SK-N-SH (cell line): ENCODE results near the gene KIF6. TPM values are rescaled to one million over a fixed set of nuclear protein-coding genes. Genes with fewer than 3 reads are reported as not detected.

ENCODE experiments used
- CTCF ChIA-PET: fragments of 300-600, 350-600 bp; formaldehyde crosslinking; extraction: SDS; loops from one replicate; lab custom pipeline; 2021; lab: Yijun Ruan, JAX
- POLR2A ChIA-PET: fragments of 350-600 bp; sonication (Branson Sonifier 250); formaldehyde crosslinking; extraction: SDS; loops from one replicate; lab custom pipeline; 2020; ENCODE audit warnings: antibody characterized with exemption, inconsistent platforms; lab: Yijun Ruan, JAX
- DNase-seq: peaks from one replicate; pipeline ENCODE4 v3.0.0; 2012
- H2AFZ ChIP-seq: fragments of 200-600 bp; sonication (generic); 2 replicates; pipeline ENCODE4 v1.8.1; 2016; ENCODE audit warnings: antibody characterized with exemption, mild to moderate bottlenecking, low read depth
- H3F3A ChIP-seq: fragments of 200-600 bp; sonication (generic); replicated peaks from 2 replicates; pipeline ENCODE3; 2016; ENCODE audit warnings: antibody characterized with exemption, mild to moderate bottlenecking; ENCODE audit not compliant: insufficient read depth
- H3K27ac ChIP-seq, 2 experiments: fragments of 200-500 bp in 1 of 2; fragments of 200-600 bp in 1 of 2; sonication (Bioruptor generic) in 1 of 2; sonication (generic), shearing (Covaris generic) in 1 of 2; 2 replicates each; pipeline versions ENCODE4 v1.5.1 to v1.6.1; 2014 to 2016; ENCODE audit warnings: low read depth in 2 of 2, inconsistent platforms in 1 of 2, low read length in 1 of 2, mild to moderate bottlenecking in 1 of 2, mixed read lengths in 1 of 2
- H3K27me3 ChIP-seq: fragments of 200-600 bp; sonication (generic), shearing (Covaris generic); 2 replicates; pipeline ENCODE4 v1.6.1; 2016; ENCODE audit warnings: mixed run types; ENCODE audit not compliant: insufficient read depth
- H3K36me3 ChIP-seq, 2 experiments: fragments of 200-500 bp in 1 of 2; fragments of 200-600 bp in 1 of 2; sonication (Bioruptor generic) in 1 of 2; sonication (generic) in 1 of 2; replicated peaks in 1 of 2; 2 replicates each; pipeline versions ENCODE3 to v1.5.1; 2014 to 2016; ENCODE audit warnings: low read length in 1 of 2, mild to moderate bottlenecking in 1 of 2; ENCODE audit not compliant: insufficient read depth in 2 of 2, control insufficient read depth in 1 of 2
- H3K4me1 ChIP-seq, 2 experiments: fragments of 200-500 bp in 1 of 2; fragments of 200-600 bp in 1 of 2; sonication (Bioruptor generic) in 1 of 2; sonication (generic), shearing (Covaris generic) in 1 of 2; 2 replicates each; pipeline versions ENCODE4 v1.5.1 to v1.6.1; 2014 to 2016; ENCODE audit warnings: low read depth in 1 of 2, low read length in 1 of 2, mixed run types in 1 of 2; ENCODE audit not compliant: insufficient read depth in 2 of 2, control insufficient read depth in 1 of 2
- H3K4me2 ChIP-seq: fragments of 200-600 bp; sonication (generic), shearing (Covaris generic); 2 replicates; pipeline ENCODE4 v1.6.1; 2017; ENCODE audit warnings: mixed run types
- H3K4me3 ChIP-seq, 2 experiments: fragments of 200-500 bp in 1 of 2; fragments of 200-600 bp in 1 of 2; sonication (Bioruptor generic) in 1 of 2; sonication (generic), shearing (Covaris generic) in 1 of 2; 2 replicates each; pipeline versions ENCODE4 v1.5.1 to v1.8.1; 2014 to 2016; ENCODE audit warnings: low read depth in 2 of 2, inconsistent platforms in 1 of 2, low read length in 1 of 2, mild to moderate bottlenecking in 1 of 2, mixed read lengths in 1 of 2, moderate library complexity in 1 of 2
- H3K79me2 ChIP-seq: fragments of 200-600 bp; sonication (generic); 2 replicates; pipeline ENCODE4 v1.8.1; 2017; ENCODE audit warnings: mild to moderate bottlenecking; ENCODE audit not compliant: insufficient read depth
- H3K9ac ChIP-seq: fragments of 200-600 bp; sonication (generic); 2 replicates; pipeline ENCODE4 v1.6.1; 2017; ENCODE audit warnings: mixed run types
- H3K9me2 ChIP-seq: fragments of 200-600 bp; sonication (generic); 2 replicates; pipeline ENCODE4 v1.6.1; 2017; ENCODE audit warnings: mixed run types
- H3K9me3 ChIP-seq: fragments of 200-600 bp; sonication (generic); 2 replicates; pipeline ENCODE4 v1.6.1; 2017; ENCODE audit warnings: mixed run types, mild to moderate bottlenecking, moderate library complexity
- H4K20me1 ChIP-seq: fragments of 200-600 bp; sonication (generic); 2 replicates; pipeline ENCODE4 v1.6.1; 2017; ENCODE audit warnings: mild to moderate bottlenecking, mixed run types; ENCODE audit not compliant: insufficient read depth
- CHD2 ChIP-seq: fragments of 150-350 bp; IDR thresholded peaks from 2 replicates; pipeline ENCODE4 v1.6.1; 2018; ENCODE audit warnings: low read length; ENCODE audit not compliant: partially characterized antibody
- EZH2phosphoT487 ChIP-seq: fragments of 200-600 bp; sonication (generic); IDR thresholded peaks from 2 replicates; pipeline ENCODE4 v1.6.1; 2017; ENCODE audit warnings: low read depth, mixed run types, mild to moderate bottlenecking, antibody characterized with exemption, moderate library complexity, borderline replicate concordance
- FOXJ3 ChIP-seq: sonication (generic); formaldehyde crosslinking; IDR thresholded peaks from 2 replicates; pipeline ENCODE4 v1.5.1; 2020; ENCODE audit warnings: mild to moderate bottlenecking, missing genetic modification reagents
- GATA2 ChIP-seq: sonication (generic); formaldehyde crosslinking; IDR thresholded peaks from 2 replicates; pipeline ENCODE4 v1.5.0; 2020; ENCODE audit warnings: mild to moderate bottlenecking, missing genetic modification reagents
- JUND ChIP-seq: IDR thresholded peaks from 2 replicates; pipeline ENCODE4 v1.4.0; 2012
- MXI1 ChIP-seq: IDR thresholded peaks from 2 replicates; pipeline ENCODE4 v1.6.1; 2012; ENCODE audit warnings: mild to moderate bottlenecking, low read depth, low read length, improper control_type of control experiment
- NRF1 ChIP-seq: IDR thresholded peaks from 2 replicates; pipeline ENCODE4 v1.6.1; 2012; ENCODE audit warnings: low read depth, mild to moderate bottlenecking, low read length
- RFX5 ChIP-seq: IDR thresholded peaks from 2 replicates; pipeline ENCODE4 v1.6.1; 2012; ENCODE audit warnings: mild to moderate bottlenecking, improper control_type of control experiment, low read length
- SMC3 ChIP-seq: IDR thresholded peaks from 2 replicates; pipeline ENCODE4 v1.6.1; 2012; ENCODE audit warnings: low read depth, low read length, improper control_type of control experiment
- TAF1 ChIP-seq: IDR thresholded peaks from 2 replicates; pipeline ENCODE4 v1.6.1; 2012; ENCODE audit warnings: low read depth, mild to moderate bottlenecking, low read length, moderate library complexity, borderline replicate concordance
- WGBS: methylation state at CpG from one replicate; pipeline ENCODE4 v1.1.6; 2017; ENCODE audit warnings: low lambda C conversion rate; 5-methylcytosine and 5-hydroxymethylcytosine counted together
- polyA plus RNA-seq, 3 experiments: library from polyadenylated mRNA; depleted of rRNA; stranded (reverse); fragments of >200 nt; gene quantifications; 2 replicates each; pipeline ENCODE4 v1.2.3, GENCODE V29; 2012
- TF ChIP-seq, protein P1 (sequence below): IDR thresholded peaks from 2 replicates; pipeline ENCODE4 v1.4.0; 2012; ENCODE audit warnings: low read depth, borderline replicate concordance
- TF ChIP-seq, protein P2 (sequence below): IDR thresholded peaks from 2 replicates; pipeline ENCODE4 v1.6.1; 2012; ENCODE audit warnings: mild to moderate bottlenecking, low read depth, low read length, moderate library complexity
- TF ChIP-seq, protein P3 (sequence below): fragments of 150-350 bp; IDR thresholded peaks from 2 replicates; pipeline ENCODE4 v1.6.1; 2017; ENCODE audit warnings: antibody characterized with exemption, low read length, low read depth, borderline replicate concordance

KIF6 gene
- polyA plus RNA-seq, 1 of the 3 experiments (the other 2 are of a cell fraction): 0.13 TPM

GRCh38 chr6:39518221-39518620 is 207.0 kb downstream of the KIF6 start:
- POLR2A ChIA-PET: no interaction called here

DNA sequence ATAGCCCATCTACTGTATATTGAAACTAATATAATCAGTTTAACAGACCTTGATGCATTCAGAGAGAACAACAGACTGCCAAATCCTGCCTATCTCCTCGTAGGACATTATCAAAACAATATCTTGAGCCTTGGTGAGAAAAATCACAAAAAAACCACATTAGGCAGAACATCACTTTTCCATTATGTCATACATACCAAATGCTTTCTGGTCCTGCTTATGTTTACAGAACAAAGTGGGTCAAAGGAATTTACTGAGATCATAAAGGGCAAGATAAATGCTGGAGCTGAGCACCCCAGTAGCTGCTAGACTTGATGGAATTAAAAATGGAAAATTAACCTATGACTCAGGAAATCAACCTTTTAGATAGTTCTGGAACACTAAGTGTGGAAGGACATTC is 207.5 kb downstream of the KIF6 start:
- H3K4me1 ChIP-seq: no peaks in the 10 kb centered on the region; a peak in 1 of 4 replicates
- H3K27ac ChIP-seq: no peak overlapping the region
- WGBS: 0% methylated on average over 1 of the region's 1 CpG
- ChIA-PET POLR2A (no interaction called here), CTCF (no interaction called here)
- no peaks in the 10 kb centered on the region for H3K9me2 ChIP-seq
- H3K79me2 ChIP-seq: no peaks in the 10 kb centered on the region
- no peak overlapping the region for H2AFZ ChIP-seq
- no peaks in the 10 kb centered on the region for H3K9me3 ChIP-seq
- no peaks in the 10 kb centered on the region for H4K20me1 ChIP-seq
- H3K27me3 ChIP-seq: no peaks in the 10 kb centered on the region
- H3K4me3 ChIP-seq: no peak overlapping the region
- H3K4me2 ChIP-seq: no peak overlapping the region
- no peaks in the 10 kb centered on the region for H3F3A ChIP-seq
- H3K36me3 ChIP-seq: no peaks in the 10 kb centered on the region
- TF ChIP-seq NRF1 (no peak), RFX5 (no peak), JUND (no peak)
- no peak overlapping the region for H3K9ac ChIP-seq
- no peak for DNase-seq

More at GRCh38 chr6:39518221-39518620, 207.0 kb downstream of the KIF6 start:
- Histone ChIP-seq H3K4me2 (no peak overlapping the region), H3K9ac (no peak overlapping the region), H3K9me3 (no peaks in the 10 kb centered on the region), H3K9me2 (no peaks in the 10 kb centered on the region)
- no peak for TF ChIP-seq EZH2phosphoT487
- TF ChIP-seq MXI1: no peak
- TF ChIP-seq TAF1: no peak
- TF ChIP-seq, protein P1, sequence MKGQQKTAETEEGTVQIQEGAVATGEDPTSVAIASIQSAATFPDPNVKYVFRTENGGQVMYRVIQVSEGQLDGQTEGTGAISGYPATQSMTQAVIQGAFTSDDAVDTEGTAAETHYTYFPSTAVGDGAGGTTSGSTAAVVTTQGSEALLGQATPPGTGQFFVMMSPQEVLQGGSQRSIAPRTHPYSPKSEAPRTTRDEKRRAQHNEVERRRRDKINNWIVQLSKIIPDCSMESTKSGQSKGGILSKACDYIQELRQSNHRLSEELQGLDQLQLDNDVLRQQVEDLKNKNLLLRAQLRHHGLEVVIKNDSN: no peak
- TF ChIP-seq, protein P2, sequence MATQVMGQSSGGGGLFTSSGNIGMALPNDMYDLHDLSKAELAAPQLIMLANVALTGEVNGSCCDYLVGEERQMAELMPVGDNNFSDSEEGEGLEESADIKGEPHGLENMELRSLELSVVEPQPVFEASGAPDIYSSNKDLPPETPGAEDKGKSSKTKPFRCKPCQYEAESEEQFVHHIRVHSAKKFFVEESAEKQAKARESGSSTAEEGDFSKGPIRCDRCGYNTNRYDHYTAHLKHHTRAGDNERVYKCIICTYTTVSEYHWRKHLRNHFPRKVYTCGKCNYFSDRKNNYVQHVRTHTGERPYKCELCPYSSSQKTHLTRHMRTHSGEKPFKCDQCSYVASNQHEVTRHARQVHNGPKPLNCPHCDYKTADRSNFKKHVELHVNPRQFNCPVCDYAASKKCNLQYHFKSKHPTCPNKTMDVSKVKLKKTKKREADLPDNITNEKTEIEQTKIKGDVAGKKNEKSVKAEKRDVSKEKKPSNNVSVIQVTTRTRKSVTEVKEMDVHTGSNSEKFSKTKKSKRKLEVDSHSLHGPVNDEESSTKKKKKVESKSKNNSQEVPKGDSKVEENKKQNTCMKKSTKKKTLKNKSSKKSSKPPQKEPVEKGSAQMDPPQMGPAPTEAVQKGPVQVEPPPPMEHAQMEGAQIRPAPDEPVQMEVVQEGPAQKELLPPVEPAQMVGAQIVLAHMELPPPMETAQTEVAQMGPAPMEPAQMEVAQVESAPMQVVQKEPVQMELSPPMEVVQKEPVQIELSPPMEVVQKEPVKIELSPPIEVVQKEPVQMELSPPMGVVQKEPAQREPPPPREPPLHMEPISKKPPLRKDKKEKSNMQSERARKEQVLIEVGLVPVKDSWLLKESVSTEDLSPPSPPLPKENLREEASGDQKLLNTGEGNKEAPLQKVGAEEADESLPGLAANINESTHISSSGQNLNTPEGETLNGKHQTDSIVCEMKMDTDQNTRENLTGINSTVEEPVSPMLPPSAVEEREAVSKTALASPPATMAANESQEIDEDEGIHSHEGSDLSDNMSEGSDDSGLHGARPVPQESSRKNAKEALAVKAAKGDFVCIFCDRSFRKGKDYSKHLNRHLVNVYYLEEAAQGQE: no peak
- no peak for TF ChIP-seq CHD2
- TF ChIP-seq FOXJ3 (CRISPR knock-in tag): no peak
- no peak for TF ChIP-seq GATA2 (CRISPR knock-in tag)
- TF ChIP-seq, protein P3, sequence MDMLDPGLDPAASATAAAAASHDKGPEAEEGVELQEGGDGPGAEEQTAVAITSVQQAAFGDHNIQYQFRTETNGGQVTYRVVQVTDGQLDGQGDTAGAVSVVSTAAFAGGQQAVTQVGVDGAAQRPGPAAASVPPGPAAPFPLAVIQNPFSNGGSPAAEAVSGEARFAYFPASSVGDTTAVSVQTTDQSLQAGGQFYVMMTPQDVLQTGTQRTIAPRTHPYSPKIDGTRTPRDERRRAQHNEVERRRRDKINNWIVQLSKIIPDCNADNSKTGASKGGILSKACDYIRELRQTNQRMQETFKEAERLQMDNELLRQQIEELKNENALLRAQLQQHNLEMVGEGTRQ: no peak
- TF ChIP-seq SMC3: no peak
- TF ChIP-seq, all 33 proteins: peak for 0
- 14% methylated on average over 2 of the region's 2 CpGs for WGBS
- no peak for DNase-seq
- Histone ChIP-seq H3K4me1 (no peaks in the 10 kb centered on the region; a peak in 1 of 4 replicates), H3K27ac (no peak overlapping the region), H3F3A (no peaks in the 10 kb centered on the region), H4K20me1 (no peaks in the 10 kb centered on the region), H3K36me3 (no peaks in the 10 kb centered on the region), H2AFZ (no peak overlapping the region), H3K27me3 (no peaks in the 10 kb centered on the region), H3K4me3 (no peak overlapping the region), H3K79me2 (no peaks in the 10 kb centered on the region)
- CTCF ChIA-PET: no interaction called here
